Measurements from ENCODE around the gene ZNF668. TPM values are rescaled to one million over a fixed set of nuclear protein-coding genes. Genes with fewer than 3 reads are reported as not detected.

ZNF668 gene
- total and polyA plus RNA-seq, 2 of the 13 experiments (the other 11 are each of a cell fraction or from before 2014, with no cell fraction given): 3.8 to 9.8 TPM

- TF ChIP-seq CEBPZ (IDR thresholded peaks at IDR 0.05; ENCODE audit: low read length) (no peak), HNRNPLL (IDR thresholded peaks at IDR 0.05; ENCODE audit: low read depth, low read length, poor library complexity, severe bottlenecking) (no peak), GLI4 (CRISPR knock-in tag; IDR thresholded peaks at IDR 0.05; ENCODE audit: borderline replicate concordance) (0 out of 2 replicates have a peak, but pooled peaks have one; percentile 32), SP5 (CRISPR knock-in tag; IDR thresholded peaks at IDR 0.05; ENCODE audit: borderline replicate concordance, low read depth) (no peak), ZFX (CRISPR knock-in tag; IDR thresholded peaks at IDR 0.05; ENCODE audit: low read depth) (0 out of 2 replicates have a peak, but pooled peaks have one; percentile 10), ZNF720 (CRISPR knock-in tag; IDR thresholded peaks at IDR 0.05) (no peak), RAD21 (CRISPR knock-in tag; IDR thresholded peaks at IDR 0.05) (no peak), ESRRA (CRISPR knock-in tag; IDR thresholded peaks at IDR 0.05; ENCODE audit: low read depth) (no peak), HOXA3 (CRISPR knock-in tag; IDR thresholded peaks at IDR 0.05) (0 out of 2 replicates have a peak, but pooled peaks have one; percentile 4), NR2F1 (CRISPR knock-in tag; IDR thresholded peaks at IDR 0.05) (no peak), PITX1 (CRISPR knock-in tag; IDR thresholded peaks at IDR 0.05) (peak; percentile 16; the same call in 1 of the 2 replicates), ZFP36 (IDR thresholded peaks at IDR 0.05; ENCODE audit: borderline replicate concordance, low read depth, low read length, partially characterized antibody) (no peak), HOXA9 (CRISPR knock-in tag; IDR thresholded peaks at IDR 0.05; ENCODE audit: borderline replicate concordance) (no peak), RNF2 (conservative IDR thresholded peaks at IDR 0.05; ENCODE audit: low read depth) (no peak), ZNF883 (CRISPR knock-in tag; IDR thresholded peaks at IDR 0.05; ENCODE audit: not compliant biosample characterization) (no peak), ZNF350 (CRISPR knock-in tag; IDR thresholded peaks at IDR 0.05; ENCODE audit: borderline replicate concordance, low read depth) (0 out of 2 replicates have a peak, but pooled peaks have one; percentile 15), SALL1 (CRISPR knock-in tag; IDR thresholded peaks at IDR 0.05) (no peak), FLYWCH1 (CRISPR knock-in tag; IDR thresholded peaks at IDR 0.05) (no peak)
- TF ChIP-seq, protein P1, sequence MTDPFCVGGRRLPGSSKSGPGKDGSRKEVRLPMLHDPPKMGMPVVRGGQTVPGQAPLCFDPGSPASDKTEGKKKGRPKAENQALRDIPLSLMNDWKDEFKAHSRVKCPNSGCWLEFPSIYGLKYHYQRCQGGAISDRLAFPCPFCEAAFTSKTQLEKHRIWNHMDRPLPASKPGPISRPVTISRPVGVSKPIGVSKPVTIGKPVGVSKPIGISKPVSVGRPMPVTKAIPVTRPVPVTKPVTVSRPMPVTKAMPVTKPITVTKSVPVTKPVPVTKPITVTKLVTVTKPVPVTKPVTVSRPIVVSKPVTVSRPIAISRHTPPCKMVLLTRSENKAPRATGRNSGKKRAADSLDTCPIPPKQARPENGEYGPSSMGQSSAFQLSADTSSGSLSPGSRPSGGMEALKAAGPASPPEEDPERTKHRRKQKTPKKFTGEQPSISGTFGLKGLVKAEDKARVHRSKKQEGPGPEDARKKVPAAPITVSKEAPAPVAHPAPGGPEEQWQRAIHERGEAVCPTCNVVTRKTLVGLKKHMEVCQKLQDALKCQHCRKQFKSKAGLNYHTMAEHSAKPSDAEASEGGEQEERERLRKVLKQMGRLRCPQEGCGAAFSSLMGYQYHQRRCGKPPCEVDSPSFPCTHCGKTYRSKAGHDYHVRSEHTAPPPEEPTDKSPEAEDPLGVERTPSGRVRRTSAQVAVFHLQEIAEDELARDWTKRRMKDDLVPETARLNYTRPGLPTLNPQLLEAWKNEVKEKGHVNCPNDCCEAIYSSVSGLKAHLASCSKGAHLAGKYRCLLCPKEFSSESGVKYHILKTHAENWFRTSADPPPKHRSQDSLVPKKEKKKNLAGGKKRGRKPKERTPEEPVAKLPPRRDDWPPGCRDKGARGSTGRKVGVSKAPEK (CRISPR knock-in tag; IDR thresholded peaks at IDR 0.05; ENCODE audit: borderline replicate concordance): no peak
- TF ChIP-seq, protein P2, sequence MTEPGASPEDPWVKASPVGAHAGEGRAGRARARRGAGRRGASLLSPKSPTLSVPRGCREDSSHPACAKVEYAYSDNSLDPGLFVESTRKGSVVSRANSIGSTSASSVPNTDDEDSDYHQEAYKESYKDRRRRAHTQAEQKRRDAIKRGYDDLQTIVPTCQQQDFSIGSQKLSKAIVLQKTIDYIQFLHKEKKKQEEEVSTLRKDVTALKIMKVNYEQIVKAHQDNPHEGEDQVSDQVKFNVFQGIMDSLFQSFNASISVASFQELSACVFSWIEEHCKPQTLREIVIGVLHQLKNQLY (CRISPR knock-in tag; IDR thresholded peaks at IDR 0.05): no peak
Observed at GRCh38 chr16:31107465-31107867, 33.4 kb upstream of the ZNF668 start (continued).

Measured in HepG2 (cell line).